Esophagus muscularis mucosa (tissue), 4 donors: ENCODE measurements around the gene ERBB4. TPM values are rescaled to one million over a fixed set of nuclear protein-coding genes. Genes with fewer than 3 reads are reported as not detected.

Experiments used
- DNase-seq: peaks from one replicate; pipeline ENCODE4 v3.0.0-alpha.2; 2017; ENCODE audit errors: extremely low spot score
- H3K27ac ChIP-seq, 4 donors: fragments of 200-600 bp; sonication (generic); replicated peaks in 1 of 4; 1 replicate in 3 of 4; 2 replicates in 1 of 4; pipeline ENCODE4 v1.5.1; 2016 to 2019; ENCODE audit warnings: mild to moderate bottlenecking in 1 of 4
- H3K27me3 ChIP-seq, 4 donors: fragments of 200-600 bp; sonication (generic); one replicate each; pipeline versions ENCODE4 v1.5.1 to v1.6.0; 2016 to 2019
- H3K36me3 ChIP-seq, 4 donors: fragments of 200-600 bp; sonication (generic); one replicate each; pipeline ENCODE4 v1.5.1; 2016 to 2019
- H3K4me1 ChIP-seq, 4 donors: fragments of 200-600 bp; sonication (generic); one replicate each; pipeline ENCODE4 v1.5.1; 2016 to 2019
- H3K4me3 ChIP-seq, 4 donors: fragments of 200-600 bp; sonication (generic); 1 replicate in 2 of 4; 2 replicates in 2 of 4; pipeline ENCODE4 v1.5.1; 2016 to 2019; ENCODE audit warnings: mild to moderate bottlenecking in 4 of 4, moderate library complexity in 1 of 4
- H3K9me3 ChIP-seq, 4 donors: fragments of 200-600 bp; sonication (generic); 1 replicate in 3 of 4; 2 replicates in 1 of 4; pipeline ENCODE4 v1.5.1; 2016 to 2019
- CTCF ChIP-seq, 3 experiments: fragments of 200-600 bp in 2 of 3; fragments of 450-650 bp in 1 of 3; sonication (generic) in 2 of 3; IDR thresholded peaks; one replicate each; pipeline ENCODE4 v1.5.1; 2017 to 2019; ENCODE audit warnings: antibody characterized with exemption in 3 of 3, mild to moderate bottlenecking in 2 of 3, moderate library complexity in 1 of 3
- EP300 ChIP-seq: sonication (generic); formaldehyde crosslinking; IDR thresholded peaks from one replicate; pipeline ENCODE4 v1.6.1; 2017; ENCODE audit warnings: antibody characterized with exemption
- POLR2A ChIP-seq: fragments of 450-650 bp; IDR thresholded peaks from one replicate; pipeline ENCODE4 v1.6.1; 2017; ENCODE audit warnings: antibody characterized with exemption, moderate library complexity, mild to moderate bottlenecking, low read depth
- POLR2AphosphoS5 ChIP-seq, 2 donors: sonication (generic); formaldehyde crosslinking; IDR thresholded peaks; one replicate each; pipeline ENCODE4 v1.6.1; 2017; ENCODE audit warnings: antibody characterized with exemption in 2 of 2
- WGBS: methylation state at CpG from one replicate; pipeline ENCODE4 v1.1.5; 2018; 5-methylcytosine and 5-hydroxymethylcytosine counted together
- intact Hi-C: fragments of 100-400 bp; cut with DNase I; formaldehyde crosslinking; loops from one replicate; pipeline ENCODE4 v1.15.1; 2023
- total RNA-seq, 4 donors: library from RNA; depleted of rRNA; stranded (reverse); fragments of >200 nt; gene quantifications; one replicate each; pipeline versions ENCODE4 v1.1.0 to v1.2.1, GENCODE V29; 2016

The ERBB4 gene
- total RNA-seq, 4 donors from 2014 or later: under 0.01 to 0.19 (median 0.17) TPM

GRCh38 chr2:211760103-211760502 lies 778.5 kb downstream of the ERBB4 start:
- DNase-seq: no peak
- TF ChIP-seq POLR2AphosphoS5 (IDR thresholded peaks at IDR 0.05): no peak
- no peak for TF ChIP-seq POLR2A
- TF ChIP-seq EP300: no peak
- TF ChIP-seq CTCF (IDR thresholded peaks at IDR 0.05): no peak
- Histone ChIP-seq H3K27ac (no peak overlapping the region), H3K27me3 (no peaks in the 10 kb centered on the region), H3K36me3 (no peaks in the 10 kb centered on the region), H3K9me3 (no peaks in the 10 kb centered on the region), H3K4me1 (no peaks in the 10 kb centered on the region), H3K4me3 (no peak overlapping the region)
- intact Hi-C loops: no loop called here
- WGBS: 24% methylated on average over 1 of the region's 1 CpG

GRCh38 chr2:211756266-211756665 lies 782.3 kb downstream of the ERBB4 start:
- Histone ChIP-seq H3K36me3 (no peaks in the 10 kb centered on the region), H3K27me3 (no peaks in the 10 kb centered on the region), H3K4me3 (no peak overlapping the region), H3K9me3 (no peaks in the 10 kb centered on the region), H3K27ac (no peak overlapping the region), H3K4me1 (no peaks in the 10 kb centered on the region)
- WGBS: 74% methylated on average over 2 of the region's 2 CpGs
- TF ChIP-seq CTCF (IDR thresholded peaks at IDR 0.05): no peak
- no peak for TF ChIP-seq POLR2A
- TF ChIP-seq POLR2AphosphoS5 (IDR thresholded peaks at IDR 0.05): no peak
- TF ChIP-seq EP300: no peak
- DNase-seq: no peak
- intact Hi-C loops: no loop called here

- TF ChIP-seq EP300: no peak
- no peak for TF ChIP-seq POLR2A
- no peak for TF ChIP-seq CTCF (IDR thresholded peaks at IDR 0.05)
- no peak for TF ChIP-seq POLR2AphosphoS5 (IDR thresholded peaks at IDR 0.05)
- 94% methylated on average over 8 of the region's 8 CpGs for WGBS
- Histone ChIP-seq H3K27ac (no peak overlapping the region), H3K4me1 (no peaks in the 10 kb centered on the region), H3K4me3 (no peak overlapping the region), H3K36me3 (no peaks in the 10 kb centered on the region), H3K27me3 (no peaks in the 10 kb centered on the region), H3K9me3 (no peaks in the 10 kb centered on the region)
- intact Hi-C loops: no loop called here
- no peak for DNase-seq
Measured at GRCh38 chr2:211755187-211755586, 783.4 kb downstream of the ERBB4 start.

GRCh38 chr2:211751848-211752247 lies 786.8 kb downstream of the ERBB4 start:
- no peak for TF ChIP-seq POLR2AphosphoS5 (IDR thresholded peaks at IDR 0.05)
- TF ChIP-seq POLR2A: no peak
- no peak for TF ChIP-seq EP300
- TF ChIP-seq CTCF (IDR thresholded peaks at IDR 0.05): no peak
- H3K4me3 ChIP-seq: no peak overlapping the region
- no peak for DNase-seq
- 52% methylated on average over 3 of the region's 3 CpGs for WGBS
- intact Hi-C loops: no loop called here
- no peaks in the 10 kb centered on the region for H3K9me3 ChIP-seq
- no peaks in the 10 kb centered on the region for H3K36me3 ChIP-seq
- H3K4me1 ChIP-seq: no peaks in the 10 kb centered on the region
- H3K27me3 ChIP-seq: no peaks in the 10 kb centered on the region
- H3K27ac ChIP-seq: no peak overlapping the region

GRCh38 chr2:211748339-211748738 lies 790.3 kb downstream of the ERBB4 start:
- Histone ChIP-seq H3K9me3 (no peaks in the 10 kb centered on the region), H3K4me3 (no peak overlapping the region), H3K4me1 (no peaks in the 10 kb centered on the region), H3K36me3 (no peaks in the 10 kb centered on the region), H3K27ac (no peak overlapping the region), H3K27me3 (no peaks in the 10 kb centered on the region)
- WGBS: 94% methylated on average over 1 of the region's 1 CpG
- intact Hi-C loops: loop anchor here (5.0 kb wide), 1 partner anchor 819 kb away; no protein-coding TSS in a partner anchor
- no peak for DNase-seq
- TF ChIP-seq POLR2A (no peak), EP300 (no peak), CTCF (IDR thresholded peaks at IDR 0.05) (no peak), POLR2AphosphoS5 (IDR thresholded peaks at IDR 0.05) (no peak)
